A549 (cell line): ENCODE measurements around the gene ZCCHC24. TPM values are rescaled to one million over a fixed set of nuclear protein-coding genes. Genes with fewer than 3 reads are reported as not detected.

Source experiments
- ATAC-seq, 2 experiments: fragments of 200-7000 bp in 1 of 2; fragments of >200 bp in 1 of 2; cut with Nextera tagmentation in 1 of 2; cut with Tn5 transposase in 1 of 2; 3 replicates each; pipeline versions ENCODE4 v1.8.0 to v1.9.1; 2018 to 2020; ENCODE audit warnings: mild to moderate bottlenecking in 1 of 2, moderate library complexity in 1 of 2
- CTCF ChIA-PET: fragments of 300-600 bp; sonication (Branson Sonifier 250); formaldehyde crosslinking; extraction: SDS; loops from one replicate; lab custom pipeline; 2021; ENCODE audit warnings: antibody characterized with exemption, inconsistent platforms; lab: Yijun Ruan, JAX
- POLR2A ChIA-PET: fragments of 350-600 bp; formaldehyde crosslinking; extraction: SDS; loops from one replicate; lab custom pipeline; 2021; ENCODE audit warnings: antibody characterized with exemption, inconsistent platforms; lab: Yijun Ruan, JAX
- DNase-seq, 2 experiments: peaks; one replicate each; pipeline versions ENCODE4 v3.0.0 to v3.0.0-alpha.2; 2011 to 2016; ENCODE audit warnings: low read depth in 1 of 2, low spot score in 1 of 2
- FAIRE-seq: peaks from 2 replicates; lab custom pipeline; 2011; peaks lifted over from hg19 to GRCh38; lab: Jason Lieb, UNC
- H3K27ac ChIP-seq, 2 experiments: fragments of >200 bp; sonication (Bioruptor Twin); formaldehyde crosslinking; 3 replicates each; pipeline ENCODE4 v1.5.1; 2016 to 2017
- H3K4me1 ChIP-seq: fragments of >200 bp; sonication (Bioruptor Twin); formaldehyde crosslinking; 3 replicates; pipeline ENCODE4 v1.6.1; 2016
- H3K4me2 ChIP-seq: fragments of >200 bp; sonication (Bioruptor Twin); formaldehyde crosslinking; 3 replicates; pipeline ENCODE4 v1.6.1; 2016
- H3K4me3 ChIP-seq: fragments of >200 bp; sonication (Bioruptor Twin); formaldehyde crosslinking; 3 replicates; pipeline ENCODE4 v1.5.1; 2016
- H3K9me3 ChIP-seq: fragments of >200 bp; sonication (Bioruptor Twin); formaldehyde crosslinking; 3 replicates; pipeline ENCODE4 v1.6.1; 2016
- BCL3 ChIP-seq: fragments of >200 bp; sonication (Bioruptor Twin); formaldehyde crosslinking; IDR thresholded peaks from 3 replicates; pipeline ENCODE4 v1.6.1; 2016
- CBX2 ChIP-seq: fragments of 200-600 bp; sonication (generic); IDR thresholded peaks from 2 replicates; pipeline ENCODE4 v1.6.1; 2016; ENCODE audit warnings: low read depth, mild to moderate bottlenecking, borderline replicate concordance
- CBX8 ChIP-seq: fragments of 200-600 bp; sonication (generic); IDR thresholded peaks from 2 replicates; pipeline ENCODE4 v1.6.1; 2016
- CHD2 ChIP-seq: fragments of 150-350 bp; IDR thresholded peaks from 2 replicates; pipeline ENCODE4 v1.6.1; 2014; ENCODE audit warnings: low read length; ENCODE audit not compliant: partially characterized antibody
- CHD4 ChIP-seq: fragments of 200-600 bp; sonication (generic); IDR thresholded peaks from 2 replicates; pipeline ENCODE4 v1.6.1; 2016; ENCODE audit warnings: antibody characterized with exemption, mild to moderate bottlenecking, borderline replicate concordance
- CTCF ChIP-seq: fragments of >200 bp; sonication (Bioruptor Twin); formaldehyde crosslinking; IDR thresholded peaks from 3 replicates; pipeline ENCODE4 v1.5.1; 2016
- EHF ChIP-seq: fragments of 250-450 bp; sonication (Bioruptor Pico); IDR thresholded peaks from 2 replicates; pipeline ENCODE4 v1.5.0; 2020; ENCODE audit warnings: mild to moderate bottlenecking
- FOSB ChIP-seq: fragments of 250-450 bp; sonication (Bioruptor Pico); IDR thresholded peaks from 2 replicates; pipeline ENCODE4 v1.5.0; 2020; ENCODE audit warnings: mild to moderate bottlenecking, moderate library complexity
- GATA3 ChIP-seq: IDR thresholded peaks from 2 replicates; pipeline ENCODE4 v1.6.1; 2012; ENCODE audit warnings: borderline replicate concordance
- HDAC2 ChIP-seq: fragments of 200-600 bp; sonication (generic); IDR thresholded peaks from 2 replicates; pipeline ENCODE4 v1.6.1; 2016
- HMGXB4 ChIP-seq: fragments of 250-450 bp; sonication (Bioruptor Pico); IDR thresholded peaks from 2 replicates; pipeline ENCODE4 v1.5.0; 2021; ENCODE audit warnings: mild to moderate bottlenecking, moderate library complexity, borderline replicate concordance
- HOXB13 ChIP-seq: fragments of 250-450 bp; sonication (Bioruptor Pico); IDR thresholded peaks from 2 replicates; pipeline ENCODE4 v1.5.0; 2020; ENCODE audit warnings: low read depth, mild to moderate bottlenecking, moderate library complexity
- JUN ChIP-seq, 2 experiments: fragments of >200 bp; sonication (Bioruptor Twin); formaldehyde crosslinking; IDR thresholded peaks; 2 replicates in 1 of 2; 3 replicates in 1 of 2; pipeline ENCODE4 v1.6.1; 2016 to 2017
- JUNB ChIP-seq: fragments of >200 bp; sonication (Bioruptor Twin); formaldehyde crosslinking; IDR thresholded peaks from 2 replicates; pipeline ENCODE4 v1.6.1; 2016
- KDM1A ChIP-seq: fragments of 200-600 bp; sonication (generic); IDR thresholded peaks from 2 replicates; pipeline ENCODE4 v1.6.1; 2016; ENCODE audit warnings: low read depth, mild to moderate bottlenecking
- KDM5A ChIP-seq: fragments of 200-600 bp; sonication (generic); IDR thresholded peaks from 2 replicates; pipeline ENCODE4 v1.6.1; 2016; ENCODE audit warnings: antibody characterized with exemption, mild to moderate bottlenecking
- MAFK ChIP-seq: fragments of 450-650 bp; IDR thresholded peaks from 2 replicates; pipeline ENCODE4 v1.6.1; 2014; ENCODE audit not compliant: partially characterized antibody
- MAX ChIP-seq: IDR thresholded peaks from 2 replicates; pipeline ENCODE4 v1.6.1; 2012
- NR3C1 ChIP-seq: fragments of >200 bp; sonication (Bioruptor Twin); formaldehyde crosslinking; IDR thresholded peaks from 3 replicates; pipeline ENCODE4 v1.6.1; 2017
- POLR2A ChIP-seq: IDR thresholded peaks from 2 replicates; pipeline ENCODE4 v1.6.1; 2012; ENCODE audit warnings: mild to moderate bottlenecking, low read length
- RARB ChIP-seq: fragments of 250-450 bp; sonication (Bioruptor Pico); IDR thresholded peaks from 2 replicates; pipeline ENCODE4 v1.8.0; 2021; ENCODE audit warnings: mild to moderate bottlenecking, moderate library complexity
- RNF2 ChIP-seq: fragments of 200-600 bp; sonication (generic); IDR thresholded peaks from 2 replicates; pipeline ENCODE4 v1.6.1; 2016; ENCODE audit warnings: low read depth, mild to moderate bottlenecking, antibody characterized with exemption, moderate library complexity, borderline replicate concordance
- SMC3 ChIP-seq: fragments of >200 bp; sonication (Bioruptor Twin); formaldehyde crosslinking; IDR thresholded peaks from 3 replicates; pipeline ENCODE4 v1.6.1; 2018; ENCODE audit warnings: inconsistent platforms
- TP53 ChIP-seq: fragments of 250-450 bp; sonication (Bioruptor Pico); IDR thresholded peaks from 2 replicates; pipeline ENCODE4 v1.5.0; 2021; ENCODE audit warnings: mild to moderate bottlenecking, moderate library complexity
- ZSCAN20 ChIP-seq: fragments of 250-450 bp; sonication (Bioruptor Pico); IDR thresholded peaks from 2 replicates; pipeline ENCODE4 v1.8.0; 2022; ENCODE audit warnings: mild to moderate bottlenecking, moderate library complexity
- WGBS: methylation state at CpG from one replicate; pipeline ENCODE4 v1.1.6; 2017; ENCODE audit errors: missing lambda C conversion rate; 5-methylcytosine and 5-hydroxymethylcytosine counted together
- polyA plus RNA-seq, 4 experiments: library from polyadenylated mRNA; depleted of rRNA in 3 of 4; stranded (reverse); fragments of >200 nt; fragmentation: RNase III in 1 of 4; extraction: RNeasy Plus Mini Kit Qiagen cat#74134 plus additional on column Dnase treatment in 1 of 4; gene quantifications; 2 replicates in 3 of 4; 3 replicates in 1 of 4; pipeline ENCODE4 v1.2.3, GENCODE V29; 2011 to 2017
- TF ChIP-seq, protein P1 (sequence below): IDR thresholded peaks from 2 replicates; pipeline ENCODE4 v1.6.1; 2012

ZCCHC24 gene
- polyA plus RNA-seq, 2 of the 4 experiments (the other 2 are of a cell fraction) = 2.4 to 4.2 TPM

GRCh38 chr10:79405995-79406515, 39.4 kb downstream of the ZCCHC24 start:
- no peaks in the 10 kb centered on the region for H3K4me1 ChIP-seq
- no peak for TF ChIP-seq HMGXB4 (CRISPR knock-in tag)
- TF ChIP-seq CHD4 = no peak
- no peak for TF ChIP-seq ZSCAN20 (CRISPR knock-in tag)
- no peak for TF ChIP-seq HOXB13 (CRISPR knock-in tag)
- TF ChIP-seq RARB = no peak
- no peak for TF ChIP-seq RNF2
- no peak for TF ChIP-seq CBX8
- no peak for TF ChIP-seq NR3C1
- TF ChIP-seq POLR2A = no peak
- no peak for TF ChIP-seq MAFK
- no peak for TF ChIP-seq JUN (IDR thresholded peaks at IDR 0.05)
- no peak for TF ChIP-seq EHF
- TF ChIP-seq FOSB = no peak
- no peak for TF ChIP-seq KDM1A
- no peak for TF ChIP-seq HDAC2
- no peak for TF ChIP-seq SMC3
- no peak overlapping the region for H3K4me3 ChIP-seq
- DNase-seq (no peak), ATAC-seq (no peak), FAIRE-seq (no peak)
- ChIA-PET POLR2A (no interaction called here), CTCF (interaction anchor here (1.3 to 1.7 kb wide), 3 partner anchors 10 to 101 kb away, joined by 3 to 5 read pairs (median 3); no protein-coding TSS in a partner anchor)
- WGBS = 75% methylated on average over 8 of the region's 8 CpGs
- H3K9me3 ChIP-seq = no peaks in the 10 kb centered on the region
- no peak overlapping the region for H3K4me2 ChIP-seq
- no peak overlapping the region for H3K27ac ChIP-seq

DNA sequence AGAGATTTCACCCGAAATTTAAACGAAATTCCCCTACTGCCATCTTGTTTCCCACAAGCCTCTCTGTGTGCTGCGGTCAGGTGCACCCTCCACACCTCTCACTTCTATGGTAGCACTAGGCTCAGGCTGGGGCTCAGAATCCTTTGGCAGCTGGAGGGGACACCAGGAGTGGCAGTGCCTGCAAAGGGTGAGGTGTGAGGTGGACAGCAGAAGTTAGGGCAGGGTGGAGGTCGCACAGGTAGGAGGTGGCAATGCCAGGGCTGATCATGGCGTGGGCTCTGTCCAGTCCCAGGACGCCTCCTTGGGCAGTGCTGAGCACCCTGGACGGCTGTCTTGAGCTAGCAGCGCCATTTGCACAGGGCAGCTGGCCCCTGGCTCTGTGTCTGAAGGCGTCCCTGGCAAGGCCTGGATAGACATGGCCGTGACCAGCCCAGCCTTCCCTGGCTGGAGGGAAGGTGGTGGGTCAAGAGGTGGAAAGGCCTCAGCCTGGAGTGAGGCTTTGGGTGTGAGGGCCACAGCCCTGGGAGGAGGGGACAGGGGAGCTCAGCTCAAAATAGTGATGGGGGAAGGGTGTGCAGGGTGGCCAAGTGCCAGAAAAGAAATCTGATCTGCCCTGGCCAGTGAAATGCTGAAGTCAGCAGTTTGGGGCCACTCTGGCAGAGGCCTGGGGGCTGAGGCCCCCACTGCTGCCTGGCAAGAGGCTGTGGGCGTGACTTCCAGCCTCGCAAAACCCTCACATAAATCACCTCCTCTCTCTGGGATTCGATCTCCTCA, 40.0 kb downstream of the ZCCHC24 start:
- H3K27ac ChIP-seq = no peak overlapping the region
- ChIA-PET POLR2A (no interaction called here), CTCF (interaction anchor here (1.0 to 1.7 kb wide), 6 partner anchors 17 to 101 kb away, joined by 3 to 5 read pairs (median 3); no protein-coding TSS in a partner anchor)
- no peaks in the 10 kb centered on the region for H3K4me1 ChIP-seq
- 64% methylated on average over 10 of the region's 13 CpGs for WGBS
- no peak for DNase-seq
- TF ChIP-seq CBX2 (no peak), MAFK (peak; percentile 93)
- TF ChIP-seq, protein P1, sequence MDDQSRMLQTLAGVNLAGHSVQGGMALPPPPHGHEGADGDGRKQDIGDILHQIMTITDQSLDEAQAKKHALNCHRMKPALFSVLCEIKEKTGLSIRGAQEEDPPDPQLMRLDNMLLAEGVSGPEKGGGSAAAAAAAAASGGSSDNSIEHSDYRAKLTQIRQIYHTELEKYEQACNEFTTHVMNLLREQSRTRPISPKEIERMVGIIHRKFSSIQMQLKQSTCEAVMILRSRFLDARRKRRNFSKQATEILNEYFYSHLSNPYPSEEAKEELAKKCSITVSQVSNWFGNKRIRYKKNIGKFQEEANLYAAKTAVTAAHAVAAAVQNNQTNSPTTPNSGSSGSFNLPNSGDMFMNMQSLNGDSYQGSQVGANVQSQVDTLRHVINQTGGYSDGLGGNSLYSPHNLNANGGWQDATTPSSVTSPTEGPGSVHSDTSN = no peak
- H3K9me3 ChIP-seq = no peaks in the 10 kb centered on the region
- no peak overlapping the region for H3K4me2 ChIP-seq
- H3K4me3 ChIP-seq = no peak overlapping the region
- ATAC-seq = no peak
- no peak for FAIRE-seq

- H3K4me1 ChIP-seq = no peaks in the 10 kb centered on the region
- DNase-seq (no peak), FAIRE-seq (no peak), ATAC-seq (no peak)
- ChIA-PET POLR2A (no interaction called here), CTCF (interaction anchor here (1.0 to 1.6 kb wide), 5 partner anchors 16 to 97 kb away, joined by 3 to 4 read pairs (median 3); no protein-coding TSS in a partner anchor)
- H3K4me3 ChIP-seq = no peak overlapping the region
- no peaks in the 10 kb centered on the region for H3K9me3 ChIP-seq
- no peak overlapping the region for H3K27ac ChIP-seq
- H3K4me2 ChIP-seq = no peak overlapping the region
- TF ChIP-seq CTCF (no peak), SMC3 (no peak), MAX (no peak), TP53 (CRISPR knock-in tag) (no peak), CHD2 (no peak), BCL3 (no peak), JUNB (no peak), KDM5A (no peak), GATA3 (no peak)
- 93% methylated on average over 5 of the region's 5 CpGs for WGBS
Measured at GRCh38 chr10:79404690-79405131, 40.7 kb downstream of the ZCCHC24 start.
